Activated CD4-positive, alpha-beta T cell treated with anti-CD3 and anti-CD28 coated beads, Interleukin-2, amount 10 ng/mL, durations not matched to agents 7 days and 5 days (primary cell): Measurements from ENCODE around the gene RAPGEF6. TPM values are rescaled to one million over a fixed set of nuclear protein-coding genes. Genes with fewer than 3 reads are reported as not detected.
"Not testable (repeated sequence)": the region's sequence is repeated elsewhere in the genome, so short reads cannot be mapped to it uniquely, and the experiment has no call there.

ENCODE experiments used
- CTCF ChIA-PET: fragments of 350-600 bp; sonication (Branson Sonifier 250); formaldehyde crosslinking; loops from one replicate; lab custom pipeline; 2021; ENCODE audit warnings: antibody characterized with exemption; lab: Charles Lee
- POLR2A ChIA-PET: fragments of 350-600 bp; sonication (Branson Sonifier 250); formaldehyde crosslinking; loops from one replicate; lab custom pipeline; 2021; ENCODE audit warnings: antibody characterized with exemption; lab: Charles Lee
- DNase-seq: peaks from one replicate; pipeline ENCODE4 v3.0.0-alpha.2; 2020
- H3K27ac Mint-ChIP-seq: one replicate; pipeline ENCODE4 v1.8.0; 2021; ENCODE audit warnings: mild to moderate bottlenecking, moderate library complexity, mixed read lengths
- H3K27me3 Mint-ChIP-seq: one replicate; pipeline ENCODE4 v1.8.0; 2021; ENCODE audit warnings: mixed read lengths
- H3K36me3 Mint-ChIP-seq: one replicate; pipeline ENCODE4 v1.8.0; 2021; ENCODE audit warnings: low read depth, mixed read lengths
- H3K4me1 Mint-ChIP-seq: one replicate; pipeline ENCODE4 v1.8.0; 2021; ENCODE audit warnings: mixed read lengths
- H3K4me3 Mint-ChIP-seq: one replicate; pipeline ENCODE4 v1.8.0; 2021; ENCODE audit warnings: mild to moderate bottlenecking, moderate library complexity, mixed read lengths
- H3K9me3 Mint-ChIP-seq: one replicate; pipeline ENCODE4 v1.8.0; 2021; ENCODE audit warnings: mixed read lengths
- total RNA-seq, 2 experiments: library from RNA; stranded (reverse); gene quantifications; one replicate each; pipeline ENCODE4 v1.2.3, GENCODE V29; 2021

RAPGEF6 gene
- total RNA-seq, 2 experiments from 2014 or later: 43.9 to 47.8 TPM

- POLR2A ChIA-PET: interaction anchor here (0.6 kb wide), 2 partner anchors 95 to 510 kb away, joined by 3 read pairs; no protein-coding TSS in a partner anchor
- no peaks in the 10 kb centered on the region for H3K9me3 Mint-ChIP-seq
- peak overlapping the region; percentile 90 for H3K27ac Mint-ChIP-seq
- H3K36me3 Mint-ChIP-seq: peaks cover 63% of the 10 kb centered on the region
- no peak for DNase-seq
- no peaks in the 10 kb centered on the region for H3K27me3 Mint-ChIP-seq
- CTCF ChIA-PET: interaction anchor here (0.9 to 2.1 kb wide), 6 partner anchors 11 to 126 kb away, joined by 3 to 7 read pairs (median 5); partner anchors contain the start of gene CDC42SE2
- H3K4me1 Mint-ChIP-seq: peaks cover 82% of the 10 kb centered on the region
- no peak overlapping the region for H3K4me3 Mint-ChIP-seq
Observed at GRCh38 chr5:131384616-131385214, 250.3 kb downstream of the RAPGEF6 start.

GRCh38 chr5:131384173-131384572 is 250.9 kb downstream of the RAPGEF6 start:
- Mint-ChIP-seq H3K27me3 (no peaks in the 10 kb centered on the region), H3K4me3 (no peak overlapping the region), H3K9me3 (no peaks in the 10 kb centered on the region), H3K36me3 (peaks cover 60% of the 10 kb centered on the region), H3K27ac (peak overlapping the region; percentile 90), H3K4me1 (peaks cover 81% of the 10 kb centered on the region)
- POLR2A ChIA-PET: interaction anchor here (0.6 kb wide), 2 partner anchors 94 to 509 kb away, joined by 3 read pairs; no protein-coding TSS in a partner anchor
- DNase-seq: no peak
- CTCF ChIA-PET: interaction anchor here (1.0 to 2.1 kb wide), 4 partner anchors 12 to 126 kb away, joined by 3 to 7 read pairs (median 5); partner anchors contain the start of gene CDC42SE2

GRCh38 chr5:131382407-131383395 is 252.3 kb downstream of the RAPGEF6 start:
- peak; percentile 74 for DNase-seq
- H3K9me3 Mint-ChIP-seq: no peaks in the 10 kb centered on the region
- peak overlapping the region; percentile 30 for H3K4me3 Mint-ChIP-seq
- ChIA-PET CTCF (interaction anchor here (0.6 to 4.4 kb wide), 40 partner anchors 8 to 511 kb away, joined by 3 to 28 read pairs (median 4); partner anchors contain the start of gene CDC42SE2), POLR2A (interaction anchor here (0.9 to 1.5 kb wide), 4 partner anchors 32 to 173 kb away, joined by 3 to 6 read pairs (median 4); no protein-coding TSS in a partner anchor)
- H3K4me1 Mint-ChIP-seq: peaks cover 85% of the 10 kb centered on the region
- H3K27me3 Mint-ChIP-seq: no peaks in the 10 kb centered on the region
- peak overlapping the region; percentile 90 for H3K27ac Mint-ChIP-seq
- H3K36me3 Mint-ChIP-seq: peaks cover 60% of the 10 kb centered on the region

GRCh38 chr5:131381777-131382176 is 253.3 kb downstream of the RAPGEF6 start:
- H3K4me3 Mint-ChIP-seq: peak overlapping the region; percentile 47
- POLR2A ChIA-PET: interaction anchor here (0.9 to 1.5 kb wide), 3 partner anchors 96 to 173 kb away, joined by 3 to 6 read pairs (median 5); no protein-coding TSS in a partner anchor
- H3K36me3 Mint-ChIP-seq: peaks cover 55% of the 10 kb centered on the region
- peak overlapping the region; percentile 90 for H3K27ac Mint-ChIP-seq
- H3K4me1 Mint-ChIP-seq: peaks cover 89% of the 10 kb centered on the region
- CTCF ChIA-PET: interaction anchor here (0.6 to 4.4 kb wide), 38 partner anchors 8 to 510 kb away, joined by 3 to 28 read pairs (median 4); partner anchors contain the start of gene CDC42SE2
- no peaks in the 10 kb centered on the region for H3K27me3 Mint-ChIP-seq
- no peaks in the 10 kb centered on the region for H3K9me3 Mint-ChIP-seq
- DNase-seq: peak; percentile 37

- peaks cover 90% of the 10 kb centered on the region for H3K4me1 Mint-ChIP-seq
- ChIA-PET CTCF (interaction anchor here (0.6 to 4.4 kb wide), 3 partner anchors 12 to 116 kb away, joined by 4 to 28 read pairs (median 12); partner anchors contain the start of gene CDC42SE2), POLR2A (no interaction called here)
- H3K27me3 Mint-ChIP-seq: no peaks in the 10 kb centered on the region
- no peaks in the 10 kb centered on the region for H3K9me3 Mint-ChIP-seq
- DNase-seq: no peak
- peak overlapping the region; percentile 90 for H3K27ac Mint-ChIP-seq
- H3K36me3 Mint-ChIP-seq: peaks cover 56% of the 10 kb centered on the region
- H3K4me3 Mint-ChIP-seq: peak overlapping the region; percentile 26
Observed at GRCh38 chr5:131381021-131381420, 254.0 kb downstream of the RAPGEF6 start.

- Mint-ChIP-seq H3K4me3 (peak overlapping the region; percentile 65), H3K27ac (peak overlapping the region; percentile 90), H3K36me3 (peaks cover 56% of the 10 kb centered on the region), H3K4me1 (peaks cover 90% of the 10 kb centered on the region)
- DNase-seq, POLR2A ChIA-PET, H3K27me3 Mint-ChIP-seq, H3K9me3 Mint-ChIP-seq: not testable (repeated sequence)
- CTCF ChIA-PET: interaction anchor here (0.6 to 4.4 kb wide), 3 partner anchors 11 to 115 kb away, joined by 3 to 28 read pairs (median 3); partner anchors contain the start of gene CDC42SE2
Observed at GRCh38 chr5:131380238-131380637, 254.8 kb downstream of the RAPGEF6 start.

- peaks cover 56% of the 10 kb centered on the region for H3K36me3 Mint-ChIP-seq
- H3K4me3 Mint-ChIP-seq: peak overlapping the region; percentile 65
- ChIA-PET CTCF (interaction anchor here (0.6 to 4.4 kb wide), 4 partner anchors 11 to 115 kb away, joined by 3 to 28 read pairs (median 4); partner anchors contain the start of gene CDC42SE2), POLR2A (interaction anchor here (0.6 kb wide), 1 partner anchor 169 kb away, joined by 3 read pairs; no protein-coding TSS in a partner anchor)
- H3K4me1 Mint-ChIP-seq: peaks cover 91% of the 10 kb centered on the region
- H3K9me3 Mint-ChIP-seq: no peaks in the 10 kb centered on the region
- H3K27ac Mint-ChIP-seq: peak overlapping the region; percentile 90
- peak; percentile 67 for DNase-seq
- H3K27me3 Mint-ChIP-seq: no peaks in the 10 kb centered on the region
Observed at GRCh38 chr5:131379723-131380122, 255.3 kb downstream of the RAPGEF6 start.

- Mint-ChIP-seq H3K9me3 (no peaks in the 10 kb centered on the region), H3K4me3 (peak overlapping the region; percentile 10), H3K36me3 (peaks cover 51% of the 10 kb centered on the region), H3K27me3 (no peaks in the 10 kb centered on the region), H3K27ac (peak overlapping the region; percentile 90), H3K4me1 (peaks cover 91% of the 10 kb centered on the region)
- ChIA-PET CTCF (interaction anchor here (0.6 to 4.4 kb wide), 8 partner anchors 10 to 221 kb away, joined by 3 to 28 read pairs (median 4); partner anchors contain the start of gene CDC42SE2), POLR2A (interaction anchor here (1.3 kb wide), 1 partner anchor 114 kb away, joined by 4 read pairs; no protein-coding TSS in a partner anchor)
- DNase-seq: peak; percentile 29
Observed at GRCh38 chr5:131378721-131379541, 256.1 kb downstream of the RAPGEF6 start.

GRCh38 chr5:131377785-131378325 is 257.2 kb downstream of the RAPGEF6 start:
- Mint-ChIP-seq H3K4me1 (peaks cover 92% of the 10 kb centered on the region), H3K9me3 (no peaks in the 10 kb centered on the region), H3K27ac (peak overlapping the region; percentile 90), H3K4me3 (peak overlapping the region; percentile 7), H3K27me3 (no peaks in the 10 kb centered on the region), H3K36me3 (peaks cover 54% of the 10 kb centered on the region)
- ChIA-PET POLR2A (interaction anchor here (1.3 kb wide), 1 partner anchor 113 kb away, joined by 4 read pairs; no protein-coding TSS in a partner anchor), CTCF (interaction anchor here (0.8 to 1.6 kb wide), 7 partner anchors 13 to 220 kb away, joined by 3 to 5 read pairs (median 3); no protein-coding TSS in a partner anchor)
- no peak for DNase-seq

GRCh38 chr5:131377346-131377745 is 257.7 kb downstream of the RAPGEF6 start:
- Mint-ChIP-seq H3K4me1 (peaks cover 92% of the 10 kb centered on the region), H3K36me3 (peaks cover 54% of the 10 kb centered on the region), H3K9me3 (no peaks in the 10 kb centered on the region), H3K27me3 (no peaks in the 10 kb centered on the region), H3K27ac (peak overlapping the region; percentile 90), H3K4me3 (no peak overlapping the region)
- no peak for DNase-seq
- CTCF ChIA-PET: interaction anchor here (0.8 to 1.6 kb wide), 4 partner anchors 12 to 153 kb away, joined by 3 read pairs; no protein-coding TSS in a partner anchor
- POLR2A ChIA-PET: interaction anchor here (1.3 kb wide), 1 partner anchor 112 kb away, joined by 4 read pairs; no protein-coding TSS in a partner anchor
